Astrocyte of the cerebellum (primary cell): ENCODE results near the gene FAM83E.

Source experiments
- DNase-seq: peaks from one replicate; pipeline ENCODE4 v3.0.0-alpha.2; 2011; ENCODE audit warnings: low read depth
- H3K4me3 ChIP-seq: 2 replicates; pipeline ENCODE4 v1.5.1; 2011; ENCODE audit warnings: mild to moderate bottlenecking, low read depth, low read length, moderate library complexity
- in situ Hi-C: cut with HindIII; loops from 2 replicates; pipeline ENCODE4 v1.10.0; 2017; ENCODE audit warnings: low sequenced_read_pairs
- TF ChIP-seq, protein P1 (sequence below): IDR thresholded peaks from 2 replicates; pipeline ENCODE4 v1.5.1; 2012; ENCODE audit warnings: low read length, low read depth, moderate library complexity, mild to moderate bottlenecking; ENCODE audit errors: missing control alignments

The FAM83E gene

DNA sequence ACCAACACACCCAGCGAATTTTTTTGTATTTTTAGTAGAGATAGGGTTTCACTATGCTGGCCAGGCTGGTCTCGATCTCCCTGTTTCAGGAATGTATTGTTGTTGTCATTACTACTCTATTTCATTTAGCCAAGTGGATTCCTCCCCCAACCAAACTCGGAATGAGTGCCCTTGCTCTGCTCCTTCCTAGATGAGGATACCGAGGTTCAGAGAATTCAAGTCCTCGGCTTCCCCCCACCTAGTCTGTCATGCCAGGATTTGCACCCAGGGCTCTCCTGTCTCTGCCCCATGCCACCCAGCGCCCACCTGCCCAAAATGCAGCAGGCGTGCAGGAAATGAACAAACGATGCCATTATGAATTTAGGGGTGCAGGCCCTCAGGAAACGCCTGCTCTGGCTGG is 11.9 kb downstream of the FAM83E start:
- TF ChIP-seq, protein P1, sequence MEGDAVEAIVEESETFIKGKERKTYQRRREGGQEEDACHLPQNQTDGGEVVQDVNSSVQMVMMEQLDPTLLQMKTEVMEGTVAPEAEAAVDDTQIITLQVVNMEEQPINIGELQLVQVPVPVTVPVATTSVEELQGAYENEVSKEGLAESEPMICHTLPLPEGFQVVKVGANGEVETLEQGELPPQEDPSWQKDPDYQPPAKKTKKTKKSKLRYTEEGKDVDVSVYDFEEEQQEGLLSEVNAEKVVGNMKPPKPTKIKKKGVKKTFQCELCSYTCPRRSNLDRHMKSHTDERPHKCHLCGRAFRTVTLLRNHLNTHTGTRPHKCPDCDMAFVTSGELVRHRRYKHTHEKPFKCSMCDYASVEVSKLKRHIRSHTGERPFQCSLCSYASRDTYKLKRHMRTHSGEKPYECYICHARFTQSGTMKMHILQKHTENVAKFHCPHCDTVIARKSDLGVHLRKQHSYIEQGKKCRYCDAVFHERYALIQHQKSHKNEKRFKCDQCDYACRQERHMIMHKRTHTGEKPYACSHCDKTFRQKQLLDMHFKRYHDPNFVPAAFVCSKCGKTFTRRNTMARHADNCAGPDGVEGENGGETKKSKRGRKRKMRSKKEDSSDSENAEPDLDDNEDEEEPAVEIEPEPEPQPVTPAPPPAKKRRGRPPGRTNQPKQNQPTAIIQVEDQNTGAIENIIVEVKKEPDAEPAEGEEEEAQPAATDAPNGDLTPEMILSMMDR: no peak
- in situ Hi-C loops: no loop called here
- no peak overlapping the region for H3K4me3 ChIP-seq
- DNase-seq: no peak

DNA sequence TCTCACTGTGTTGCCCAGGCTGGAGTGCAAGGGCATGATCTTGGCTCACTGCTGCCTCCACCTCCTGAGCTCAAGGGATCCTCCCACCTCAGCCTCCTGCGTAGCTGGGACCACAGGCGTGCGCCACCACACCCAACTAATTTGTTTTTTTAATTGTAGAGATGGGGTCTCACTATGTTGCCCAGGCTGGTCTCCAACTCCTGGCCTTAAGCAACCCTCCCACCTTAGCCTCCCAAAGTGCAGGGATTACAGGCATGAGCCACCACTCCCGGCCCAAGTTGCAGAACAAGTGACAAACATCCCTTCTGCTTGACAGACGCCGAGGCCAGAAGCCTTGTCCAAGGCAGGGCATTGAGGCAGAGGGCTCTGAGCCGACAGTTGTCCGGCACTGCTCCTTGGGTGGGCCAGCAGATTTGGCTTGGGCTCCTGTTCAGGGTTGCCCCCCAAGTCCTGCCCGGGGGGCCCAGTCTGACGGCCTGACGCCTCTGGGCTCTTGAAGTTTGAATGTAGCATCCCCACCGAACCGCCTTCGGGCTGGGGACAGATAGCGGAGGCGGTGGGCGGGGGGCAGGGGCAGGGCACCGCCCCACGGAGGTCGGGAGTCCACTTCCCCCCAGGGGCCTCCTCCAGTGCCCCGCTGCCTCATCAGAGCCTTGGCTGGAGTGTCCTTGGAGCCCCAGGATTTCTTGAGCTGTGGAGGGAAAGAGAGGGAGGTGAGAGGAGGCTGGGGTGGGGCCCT is 14.0 kb downstream of the FAM83E start:
- DNase-seq: no peak
- in situ Hi-C loops: no loop called here
- TF ChIP-seq, protein P1: no peak
- H3K4me3 ChIP-seq: no peak overlapping the region

DNA sequence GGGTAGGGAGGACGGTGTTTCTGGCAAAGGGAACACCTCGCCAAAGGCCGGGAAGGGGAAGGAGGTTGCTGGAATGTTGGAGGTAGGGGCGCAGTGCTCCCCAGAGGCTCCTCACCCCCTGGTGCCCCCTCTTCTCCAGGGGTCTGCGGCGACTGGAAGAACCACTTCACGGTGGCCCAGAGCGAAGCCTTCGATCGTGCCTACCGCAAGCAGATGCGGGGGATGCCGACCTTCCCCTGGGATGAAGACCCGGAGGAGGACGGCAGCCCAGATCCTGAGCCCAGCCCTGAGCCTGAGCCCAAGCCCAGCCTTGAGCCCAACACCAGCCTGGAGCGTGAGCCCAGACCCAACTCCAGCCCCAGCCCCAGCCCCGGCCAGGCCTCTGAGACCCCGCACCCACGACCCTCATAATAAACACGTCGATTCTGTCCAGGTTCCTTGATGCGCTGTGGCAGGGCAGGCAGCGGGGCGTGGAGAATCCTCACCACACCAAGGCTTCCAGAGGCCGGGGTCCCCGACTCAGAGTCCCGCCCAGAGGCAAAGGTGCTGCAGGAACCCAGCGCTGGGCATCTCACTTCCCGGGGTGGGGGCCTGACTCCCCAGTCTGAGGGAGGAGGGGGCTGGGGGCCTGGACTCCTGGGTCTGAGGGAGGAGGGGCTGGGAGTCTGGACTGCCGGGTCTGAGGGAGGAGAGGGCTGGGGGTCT is 15.7 kb downstream of the FAM83E start:
- DNase-seq: no peak
- in situ Hi-C loops: no loop called here
- H3K4me3 ChIP-seq: no peak overlapping the region
- TF ChIP-seq, protein P1: no peak

DNA sequence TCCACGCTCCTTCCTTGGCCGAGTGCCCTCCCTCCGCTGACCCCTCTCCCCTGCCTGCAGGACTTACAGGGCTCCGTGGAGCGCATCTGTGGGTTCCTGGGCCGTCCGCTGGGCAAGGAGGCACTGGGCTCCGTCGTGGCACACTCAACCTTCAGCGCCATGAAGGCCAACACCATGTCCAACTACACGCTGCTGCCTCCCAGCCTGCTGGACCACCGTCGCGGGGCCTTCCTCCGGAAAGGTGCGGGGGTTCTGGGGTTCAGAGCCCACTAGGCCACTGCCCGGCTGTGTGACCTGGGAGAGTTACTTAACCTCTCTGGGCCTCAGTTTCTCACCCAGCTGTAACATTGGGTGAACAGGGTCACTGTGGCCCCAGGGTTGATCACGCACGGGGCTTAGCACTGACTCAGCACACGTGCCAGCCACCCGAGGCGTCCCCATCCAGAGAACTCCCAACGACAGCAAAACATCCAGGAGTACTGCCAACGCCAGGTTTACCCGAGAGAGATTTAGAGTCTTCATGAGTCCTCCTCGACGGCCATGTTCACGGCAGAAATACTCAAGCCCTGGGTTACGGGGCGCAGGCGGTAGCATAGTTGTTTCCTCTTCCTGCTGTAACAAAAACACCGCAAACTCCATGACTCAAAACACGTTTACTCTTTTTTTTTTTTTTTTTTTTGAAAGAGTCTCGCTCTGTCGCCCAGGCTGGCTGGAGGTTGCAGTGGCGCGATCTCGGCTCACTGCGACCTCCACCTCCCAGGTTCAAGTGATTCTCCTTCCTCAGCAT is 18.0 kb downstream of the FAM83E start:
- H3K4me3 ChIP-seq: no peak overlapping the region
- TF ChIP-seq, protein P1: no peak
- DNase-seq: no peak
- in situ Hi-C loops: no loop called here

DNA sequence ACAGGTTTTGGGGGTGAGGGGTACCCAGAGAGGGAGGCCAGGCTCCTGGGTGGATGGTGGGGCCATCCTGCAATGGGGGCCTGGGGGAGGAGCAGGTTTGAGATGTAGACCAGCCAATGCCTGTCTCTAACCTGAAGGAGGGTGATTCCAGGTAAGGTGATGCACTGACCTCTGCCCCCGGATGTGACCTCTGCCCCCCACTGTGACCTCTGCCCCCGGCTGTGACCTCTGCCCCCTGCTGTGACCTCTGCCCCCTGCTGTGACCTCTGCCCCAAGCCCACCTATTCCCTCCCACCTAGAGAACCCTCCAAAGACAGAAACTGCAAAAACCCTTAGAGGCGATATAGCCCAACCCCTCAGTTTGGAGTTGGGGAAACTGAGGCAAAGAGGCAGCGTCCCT is 18.6 kb downstream of the FAM83E start:
- TF ChIP-seq, protein P1: no peak
- no peak overlapping the region for H3K4me3 ChIP-seq
- in situ Hi-C loops: no loop called here
- no peak for DNase-seq

DNA sequence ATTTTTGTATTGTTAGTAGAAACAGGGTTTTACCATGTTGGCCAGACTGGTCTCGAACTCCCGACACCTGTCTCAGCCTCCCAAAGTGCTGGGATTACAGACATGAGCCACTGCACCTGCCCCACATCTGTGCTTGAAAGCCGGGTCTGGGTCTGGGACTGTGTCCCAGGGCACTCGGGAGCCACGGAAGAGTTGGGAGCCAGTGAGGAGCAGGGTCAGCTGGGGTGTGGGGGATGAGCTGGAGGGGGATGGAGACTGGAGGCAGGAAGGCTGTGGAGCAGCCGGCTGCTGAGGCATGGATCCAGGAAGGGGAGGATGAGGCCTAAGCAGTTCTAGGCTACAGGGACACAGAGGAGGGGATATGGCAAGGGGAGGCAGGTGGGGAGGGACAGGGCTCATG is 19.0 kb downstream of the FAM83E start:
- in situ Hi-C loops: no loop called here
- TF ChIP-seq, protein P1: no peak
- no peak overlapping the region for H3K4me3 ChIP-seq
- DNase-seq: no peak
